GM18873 (cell line): ENCODE data around the gene TRIM25.
"Not testable (repeated sequence)": the region's sequence is repeated elsewhere in the genome, so short reads cannot be mapped to it uniquely, and the experiment has no call there.

Experiments
- ATAC-seq: cut with Tn5 transposase; IDR thresholded peaks from one replicate; pipeline ENCODE4 v1.9.1; 2021; ENCODE audit warnings: mild to moderate bottlenecking, moderate library complexity, moderate number of reproducible peaks; ENCODE audit not compliant: unreplicated experiment, low FRiP score

Gene TRIM25, protein sequence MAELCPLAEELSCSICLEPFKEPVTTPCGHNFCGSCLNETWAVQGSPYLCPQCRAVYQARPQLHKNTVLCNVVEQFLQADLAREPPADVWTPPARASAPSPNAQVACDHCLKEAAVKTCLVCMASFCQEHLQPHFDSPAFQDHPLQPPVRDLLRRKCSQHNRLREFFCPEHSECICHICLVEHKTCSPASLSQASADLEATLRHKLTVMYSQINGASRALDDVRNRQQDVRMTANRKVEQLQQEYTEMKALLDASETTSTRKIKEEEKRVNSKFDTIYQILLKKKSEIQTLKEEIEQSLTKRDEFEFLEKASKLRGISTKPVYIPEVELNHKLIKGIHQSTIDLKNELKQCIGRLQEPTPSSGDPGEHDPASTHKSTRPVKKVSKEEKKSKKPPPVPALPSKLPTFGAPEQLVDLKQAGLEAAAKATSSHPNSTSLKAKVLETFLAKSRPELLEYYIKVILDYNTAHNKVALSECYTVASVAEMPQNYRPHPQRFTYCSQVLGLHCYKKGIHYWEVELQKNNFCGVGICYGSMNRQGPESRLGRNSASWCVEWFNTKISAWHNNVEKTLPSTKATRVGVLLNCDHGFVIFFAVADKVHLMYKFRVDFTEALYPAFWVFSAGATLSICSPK

DNA sequence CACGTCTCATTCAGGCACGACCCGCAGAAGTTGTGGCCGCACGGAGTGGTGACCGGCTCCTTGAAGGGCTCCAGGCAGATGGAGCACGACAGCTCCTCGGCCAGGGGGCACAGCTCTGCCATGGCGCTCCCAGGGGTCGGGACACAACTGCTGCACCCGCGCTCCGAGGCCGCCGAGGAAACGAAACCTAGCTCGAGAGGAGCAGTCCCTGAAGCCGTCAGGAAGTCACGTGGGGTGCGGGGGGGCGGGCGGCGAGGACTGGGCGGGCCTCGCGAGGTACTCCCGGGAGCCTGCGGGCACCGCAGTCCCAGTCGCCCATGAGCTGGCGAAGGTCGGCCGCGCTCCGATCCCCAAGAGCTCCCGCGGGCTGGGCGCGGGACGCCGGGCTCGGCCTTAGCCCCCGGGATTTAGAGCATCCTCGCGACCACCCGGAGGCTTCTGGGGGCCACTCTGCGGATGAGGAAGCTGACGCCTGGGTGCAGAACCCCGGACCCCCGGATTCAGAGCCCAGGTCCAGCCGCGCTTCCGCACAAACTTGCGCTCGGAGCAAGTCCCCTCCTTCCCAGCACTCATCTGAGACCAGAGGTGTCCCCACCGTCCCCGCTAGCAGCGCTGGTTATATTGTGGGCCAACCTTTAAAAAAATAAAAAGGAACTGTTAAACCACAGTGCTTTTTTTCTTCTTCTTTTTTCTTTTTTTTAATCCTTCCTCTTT lies at the start of gene TRIM25:
TRIM25 (minus strand) TSS at position 183 of the 714 bp plus-strand sequence; CDS start at position 122, 61 bp downstream.
- peak; percentile 54 for ATAC-seq

DNA sequence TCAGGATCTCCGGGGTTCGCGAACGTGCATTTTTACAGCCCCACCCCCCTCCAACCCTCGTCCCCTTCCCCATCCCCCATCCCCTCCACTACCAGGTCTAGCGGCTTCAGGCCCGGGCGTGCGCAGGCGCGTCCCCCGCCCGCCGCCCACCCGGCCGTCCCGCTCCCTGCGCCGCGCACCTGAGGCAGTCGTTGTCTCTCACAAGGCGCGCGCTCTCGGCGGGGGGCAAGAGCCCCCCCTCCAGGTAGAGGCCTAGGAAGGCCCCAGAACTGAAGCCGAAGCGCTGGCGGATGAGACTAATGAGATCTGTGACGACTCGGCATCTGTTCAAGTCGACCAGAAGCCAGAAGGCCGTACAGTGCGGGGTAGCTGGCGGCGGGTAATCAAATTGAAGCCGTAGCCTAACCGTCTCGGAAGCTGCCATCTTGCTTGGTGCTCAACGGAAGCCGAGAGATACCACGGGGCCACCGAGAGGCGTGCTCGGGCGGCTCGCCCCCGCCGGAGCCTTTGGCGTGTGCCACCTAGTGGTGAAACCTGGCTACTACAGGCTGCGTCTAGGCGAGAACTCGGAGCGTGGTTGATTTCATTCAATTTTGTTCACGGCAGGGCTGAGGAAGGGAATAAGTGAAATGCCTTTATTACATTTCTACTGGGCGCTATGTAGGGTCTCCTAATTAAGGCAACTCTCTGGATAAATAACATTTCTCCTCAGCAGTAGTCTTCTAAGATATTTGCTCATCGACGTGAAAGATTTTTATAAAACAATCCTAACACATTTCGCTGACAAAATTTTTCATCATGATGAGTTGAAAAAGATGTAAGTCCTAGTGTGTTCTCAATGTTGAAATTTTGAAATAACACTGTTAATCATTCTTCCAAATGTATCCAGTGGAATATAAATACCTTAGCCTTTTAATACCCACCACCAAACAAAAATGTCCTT lies 47.0 kb upstream of the TRIM25 start, which contains the start of gene COIL:
COIL (minus strand) TSS at position 455 of the 943 bp plus-strand sequence; CDS start at position 424, 31 bp downstream.
- peak; percentile 84 for ATAC-seq

DNA sequence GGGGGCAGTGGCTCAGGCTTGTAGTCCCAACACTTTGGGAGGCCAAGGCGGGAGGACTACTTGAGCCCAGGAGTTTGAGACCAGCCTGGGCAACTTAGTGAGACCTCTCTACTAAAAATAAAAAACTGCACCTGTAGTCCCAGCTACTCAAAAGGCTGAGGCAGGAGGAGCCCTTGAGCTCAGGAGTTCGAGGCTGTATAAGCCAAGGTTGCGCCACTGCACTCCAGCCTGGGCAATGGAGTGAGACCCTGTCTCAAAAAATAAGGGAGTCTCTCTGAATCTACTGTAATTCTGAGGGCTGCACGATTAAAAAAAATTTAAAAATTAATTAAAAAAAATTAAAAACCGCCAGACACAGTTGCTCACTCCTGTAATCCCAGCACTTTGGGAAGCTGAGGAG lies 43.1 kb upstream of the TRIM25 start:
- ATAC-seq: no peak

DNA sequence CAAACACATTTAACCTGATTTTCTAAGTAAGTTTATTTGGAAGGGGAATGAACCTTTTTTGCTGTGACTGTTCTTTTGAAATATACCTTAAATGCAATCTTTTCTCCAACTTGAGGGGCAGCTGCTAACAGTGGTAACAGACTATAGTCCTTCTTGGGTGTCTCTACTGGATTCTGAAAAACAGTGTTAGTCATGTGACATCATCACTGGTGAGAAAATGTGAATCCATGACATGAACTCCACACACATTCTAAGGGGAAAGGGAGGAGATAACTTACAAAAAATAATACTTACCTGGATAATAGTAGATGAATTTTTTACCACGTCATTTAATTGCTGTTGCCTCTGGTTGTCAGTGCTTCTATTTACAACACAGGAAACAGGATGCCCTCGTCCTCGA lies 35.7 kb upstream of the TRIM25 start:
- no peak for ATAC-seq

DNA sequence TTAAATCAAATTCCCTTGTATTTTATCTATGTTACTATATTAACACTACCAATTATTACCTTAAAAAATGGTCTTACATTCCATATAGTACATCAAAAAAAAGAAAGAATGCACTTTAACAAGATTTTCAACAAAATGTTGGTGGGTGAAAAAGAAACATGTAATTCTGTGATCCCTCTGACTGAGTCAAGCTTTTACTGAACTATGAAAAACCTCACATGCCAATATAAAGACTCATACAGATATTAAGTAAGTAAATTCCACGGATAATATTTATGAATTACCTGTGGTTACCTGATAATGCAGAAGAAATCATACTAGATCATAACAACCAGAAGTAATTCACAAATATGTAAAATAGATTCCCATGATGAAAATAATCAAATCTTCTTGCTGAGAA lies 34.6 kb upstream of the TRIM25 start:
- no peak for ATAC-seq

DNA sequence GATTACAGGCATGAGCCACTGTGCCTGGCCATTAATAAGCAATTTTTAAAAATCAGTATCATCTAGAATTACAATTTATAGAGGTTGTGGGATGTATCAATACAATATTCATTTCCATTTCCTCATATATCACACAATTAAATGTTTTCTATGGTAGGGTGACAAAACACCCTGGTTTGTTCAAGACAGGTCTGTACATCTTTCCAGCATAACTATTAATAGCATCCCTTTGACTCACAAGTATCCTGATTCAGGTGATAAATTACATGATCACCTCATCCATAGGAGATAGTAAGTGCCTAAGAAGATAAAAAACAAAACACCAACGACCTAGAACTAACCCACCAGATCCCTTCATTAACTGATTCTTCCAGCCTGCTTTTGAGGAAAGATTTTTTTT lies 33.9 kb upstream of the TRIM25 start:
- ATAC-seq: no peak

DNA sequence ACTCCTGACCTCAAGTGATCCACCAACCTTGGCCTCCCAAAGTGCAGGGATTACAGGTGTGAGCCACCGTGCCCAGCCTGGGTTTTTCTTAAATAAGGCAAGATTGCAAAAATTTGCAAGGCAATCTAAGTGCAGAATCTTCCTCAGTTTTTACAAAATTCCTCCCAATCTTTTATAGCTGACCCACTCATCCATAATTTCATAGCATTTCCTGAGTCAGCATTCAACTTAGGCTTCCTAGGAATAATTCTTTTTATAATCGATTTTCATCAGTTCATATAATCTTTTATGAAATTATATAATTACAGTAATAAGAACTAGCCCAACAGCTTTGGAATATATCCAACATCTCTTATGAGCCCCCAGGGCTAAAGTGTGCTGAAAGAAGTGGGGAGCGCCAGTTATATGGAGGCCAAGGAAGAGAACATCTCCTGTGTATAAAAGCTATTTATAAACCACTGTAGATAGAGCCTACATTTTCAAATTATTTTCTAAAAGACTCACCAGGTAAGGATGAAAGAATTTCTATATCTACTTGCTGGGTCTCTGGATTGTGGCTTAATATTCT lies 32.2 kb upstream of the TRIM25 start:
- no peak for ATAC-seq

DNA sequence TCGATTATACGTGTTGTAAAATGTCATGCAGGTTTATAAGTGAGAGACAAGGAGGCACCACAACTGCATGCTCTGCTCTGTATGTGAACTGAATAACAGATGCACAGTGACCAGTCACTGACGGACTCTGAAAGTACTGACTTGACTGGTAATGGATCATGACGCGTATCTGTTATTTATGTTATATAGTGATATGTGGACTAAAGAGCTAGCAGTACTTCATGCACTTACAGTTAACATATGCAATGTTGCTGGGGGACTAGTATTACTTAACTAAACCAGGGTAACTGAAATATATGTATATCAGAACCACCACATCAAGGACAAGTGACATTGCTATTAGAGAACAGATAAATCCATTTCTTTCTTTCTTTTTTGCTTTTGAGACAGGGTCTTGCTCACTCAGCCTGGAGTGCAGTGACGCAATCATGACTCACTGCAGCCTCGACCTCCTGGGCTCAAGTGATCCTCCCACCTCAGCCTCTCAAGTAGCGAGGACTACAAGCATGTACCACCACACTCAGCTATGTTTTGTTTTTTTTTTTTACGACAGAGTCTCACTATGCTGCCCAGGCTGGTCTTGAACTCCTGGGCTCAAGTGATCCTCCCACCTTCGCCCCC lies 29.8 kb upstream of the TRIM25 start:
- ATAC-seq: no peak

DNA sequence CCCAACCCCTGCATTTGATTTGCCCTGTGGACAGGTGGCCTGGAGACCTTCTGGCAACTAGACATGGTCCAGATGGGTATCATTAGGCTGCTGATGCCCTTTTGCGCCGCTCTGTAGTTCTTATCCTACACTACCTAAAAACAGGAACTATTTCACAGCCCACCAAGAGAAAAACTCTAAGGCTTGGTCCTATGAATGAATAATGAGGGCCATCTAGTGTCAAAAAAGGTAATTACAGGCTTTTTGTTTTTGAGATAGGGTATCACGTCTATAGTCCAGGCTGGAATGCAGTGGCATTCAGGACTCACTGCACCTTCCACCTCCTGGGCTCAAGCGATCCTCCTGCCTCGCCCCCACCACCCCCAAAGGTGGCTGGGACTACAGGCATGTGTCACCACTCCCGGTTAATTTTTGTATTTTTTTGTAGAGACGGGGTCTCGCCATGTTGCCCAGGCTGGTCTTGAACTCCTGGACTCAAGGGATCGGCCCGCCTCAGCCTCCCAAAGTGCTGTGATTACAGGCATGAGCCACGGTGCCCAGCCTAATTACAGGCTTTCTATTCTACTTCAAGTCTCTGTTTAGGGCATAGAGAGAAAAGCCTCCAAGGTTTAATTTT lies 26.1 kb upstream of the TRIM25 start:
- ATAC-seq: no peak

DNA sequence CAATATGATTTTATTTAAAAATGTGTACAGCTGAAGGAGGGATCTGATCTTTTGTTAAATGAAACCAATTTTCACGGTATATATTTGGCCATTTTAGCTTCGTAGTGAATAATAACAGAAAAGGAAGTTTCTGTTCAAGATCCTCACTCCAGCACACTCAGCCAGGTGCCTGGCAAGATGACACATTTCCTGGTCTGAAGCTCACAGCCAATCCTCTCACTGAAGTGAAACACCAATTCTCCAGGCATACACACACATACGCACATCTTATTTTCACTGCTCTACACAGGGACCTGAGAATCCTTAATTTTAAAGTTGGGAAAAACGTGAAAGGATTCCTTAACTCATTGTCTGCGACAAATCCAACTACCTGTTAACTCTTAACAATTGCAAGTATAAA lies 24.4 kb upstream of the TRIM25 start:
- ATAC-seq: not testable (repeated sequence)

DNA sequence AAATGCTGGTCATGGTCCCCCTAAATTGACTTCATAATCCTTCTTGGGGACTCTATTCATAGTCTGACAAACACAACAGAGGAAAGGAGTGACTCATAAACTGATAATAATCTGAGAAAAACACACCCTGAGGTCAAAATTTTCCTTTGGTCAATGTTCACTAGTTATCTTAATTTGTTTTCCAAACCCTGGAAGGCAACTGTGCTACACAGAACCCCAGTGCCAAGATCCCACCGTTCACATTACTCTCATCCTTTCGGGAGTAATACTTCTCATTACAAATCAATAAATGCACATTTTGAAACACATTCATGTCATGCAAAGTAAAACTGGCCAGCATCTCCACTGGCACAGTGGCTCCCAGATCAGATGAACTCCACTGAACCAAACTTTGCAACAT lies 23.8 kb upstream of the TRIM25 start:
- no peak for ATAC-seq

DNA sequence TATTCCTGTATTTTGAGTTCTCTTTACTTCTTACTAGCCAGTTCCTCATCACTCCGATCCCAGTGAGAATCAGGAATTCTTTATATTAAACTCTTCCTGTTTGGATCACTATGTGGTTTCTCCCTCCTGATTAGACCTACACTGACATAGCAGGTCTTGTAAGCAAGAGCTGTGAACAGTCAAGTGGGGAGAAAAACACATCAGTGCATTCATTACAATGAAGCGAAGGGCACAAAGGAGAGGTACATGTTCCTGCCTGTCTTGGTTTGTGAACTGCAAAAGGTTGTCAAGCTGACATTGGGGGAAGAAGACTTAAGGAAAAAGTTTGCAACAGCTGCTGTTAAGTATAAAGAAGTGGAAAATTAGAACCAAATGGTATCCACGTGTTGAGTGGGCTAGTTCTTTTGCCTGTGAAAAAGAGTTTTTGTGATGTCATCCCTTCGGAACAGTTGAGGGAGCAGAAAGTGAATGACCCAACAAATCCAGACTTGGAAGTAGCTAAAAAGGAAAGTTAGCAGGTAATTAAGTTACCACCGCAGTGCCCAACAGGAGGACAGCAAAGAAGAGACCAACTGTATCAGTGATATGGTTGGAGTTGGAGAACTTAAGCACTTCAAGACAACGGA lies 23.0 kb upstream of the TRIM25 start:
- ATAC-seq: no peak

DNA sequence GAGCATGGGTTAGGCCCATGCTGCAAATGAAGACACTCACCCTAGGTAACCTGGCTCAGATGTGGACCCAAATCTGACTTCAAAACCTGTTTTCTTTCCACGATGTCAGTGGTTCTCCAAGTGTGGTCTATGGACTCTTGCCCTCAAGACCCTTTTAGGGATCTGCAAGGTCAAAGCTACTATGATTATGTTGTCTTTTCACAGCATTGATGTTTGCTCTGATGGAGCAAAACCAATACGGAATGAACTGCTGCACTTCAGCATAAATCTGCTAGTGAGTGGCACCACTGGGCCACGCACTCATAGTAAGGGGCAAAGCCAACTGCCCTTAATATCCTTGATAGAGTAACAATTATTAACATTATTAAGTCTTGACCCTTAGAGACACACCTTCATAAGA lies 21.6 kb upstream of the TRIM25 start:
- no peak for ATAC-seq

DNA sequence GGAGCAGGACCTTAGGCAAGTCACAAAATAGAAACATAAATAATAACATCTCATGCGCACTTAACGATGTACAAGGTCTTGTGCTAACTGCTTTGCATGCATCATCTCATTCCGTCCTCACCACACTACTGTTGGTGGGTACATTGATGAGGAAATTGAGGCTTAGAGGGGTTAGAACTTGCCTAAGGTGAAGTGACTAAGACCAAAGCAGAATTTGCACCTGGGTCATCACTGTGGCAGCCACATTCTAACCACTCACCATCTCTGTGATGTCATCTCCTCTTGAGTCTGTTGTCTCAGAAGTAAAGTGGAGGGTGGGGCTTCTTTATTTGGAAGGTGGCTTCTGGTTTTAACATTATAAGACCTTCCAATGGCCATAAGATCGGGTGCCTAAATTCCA lies 20.4 kb upstream of the TRIM25 start:
- ATAC-seq: no peak

DNA sequence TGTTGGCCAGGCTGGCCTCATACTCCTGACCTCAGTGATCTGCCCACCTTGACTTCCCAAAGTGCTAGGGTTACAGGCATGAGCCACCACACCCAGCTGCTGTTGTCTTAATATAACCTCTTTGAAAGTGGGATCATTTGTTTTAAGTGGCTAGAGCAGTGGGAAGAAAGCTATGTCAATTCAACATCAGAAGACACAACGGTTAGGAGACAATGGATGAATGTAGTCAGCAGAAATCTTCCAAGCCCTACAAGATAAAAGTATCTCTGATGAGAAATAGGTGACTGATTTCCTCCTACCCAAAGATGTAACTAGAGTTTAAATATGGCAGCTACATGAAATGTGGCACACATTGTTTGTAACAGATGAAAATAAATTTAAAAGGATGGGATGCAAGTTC lies 20.0 kb upstream of the TRIM25 start:
- ATAC-seq: no peak

DNA sequence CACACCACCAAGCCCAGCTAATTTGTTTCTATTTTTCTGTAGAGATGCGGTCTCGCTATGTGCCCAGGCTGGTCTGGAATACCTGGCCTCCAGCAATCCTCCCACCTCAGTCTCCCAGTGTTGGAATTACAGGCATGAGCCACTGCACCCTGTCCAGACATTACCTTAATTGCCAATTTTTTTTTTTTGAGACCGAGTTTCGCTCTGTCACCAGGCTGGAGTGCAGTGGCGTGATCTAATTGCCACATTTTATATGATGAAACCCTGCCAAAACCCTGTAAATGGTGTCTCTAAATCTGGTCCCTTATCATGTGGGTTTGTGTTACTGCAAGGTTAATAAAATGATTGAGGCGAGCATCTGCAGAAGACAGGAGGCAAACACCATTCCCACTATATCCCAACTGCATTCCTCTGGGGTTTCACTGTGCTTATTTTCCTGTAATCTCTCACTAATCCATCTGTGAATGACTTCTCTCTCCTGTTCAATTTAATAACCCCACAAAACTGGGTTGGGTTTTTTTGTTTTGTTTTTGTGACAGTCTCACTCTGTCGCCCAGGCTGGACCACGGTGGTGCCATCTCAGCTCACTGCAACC lies 19.4 kb upstream of the TRIM25 start:
- no peak for ATAC-seq

DNA sequence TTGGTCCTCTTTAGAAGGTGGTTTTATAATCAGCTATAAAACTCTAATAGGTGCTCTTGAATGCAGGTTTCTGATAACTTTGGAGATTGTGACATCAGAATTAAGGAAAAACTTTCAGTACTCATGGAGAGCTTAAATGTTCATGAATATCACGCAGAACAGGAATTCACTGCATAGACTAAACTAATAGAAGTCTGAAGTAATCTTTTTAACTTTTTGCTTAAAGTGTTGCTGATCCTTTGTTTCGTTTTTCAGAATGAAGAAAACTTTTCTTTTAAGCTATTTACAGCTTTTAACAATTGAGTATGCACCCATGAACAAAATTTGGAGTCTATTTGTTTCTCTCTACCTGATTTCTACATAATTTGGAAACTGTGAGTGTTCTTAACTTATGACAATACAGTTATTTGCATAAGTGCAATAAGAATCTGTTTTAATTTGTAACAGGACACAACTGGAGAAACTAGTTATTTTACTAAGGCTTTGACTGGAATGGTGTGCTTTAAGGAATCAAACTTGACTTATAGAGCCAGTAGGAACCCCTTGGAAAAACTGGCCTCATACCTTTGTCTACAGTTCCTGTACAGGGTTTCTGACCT lies 17.0 kb upstream of the TRIM25 start:
- no peak for ATAC-seq
